AG04450 (cell line): ENCODE measurements around the gene NOXA1. TPM values are rescaled to one million over a fixed set of nuclear protein-coding genes. Genes with fewer than 3 reads are reported as not detected.

Source experiments
- CTCF ChIA-PET: fragments of 300-600, 350-600 bp; formaldehyde crosslinking; extraction: SDS; loops from one replicate; lab custom pipeline; 2022; ENCODE audit warnings: antibody characterized with exemption, inconsistent platforms; lab: Charles Lee
- POLR2A ChIA-PET: fragments of 350-600 bp; formaldehyde crosslinking; extraction: SDS; loops from one replicate; lab custom pipeline; 2021; ENCODE audit warnings: antibody characterized with exemption, inconsistent platforms; lab: Yijun Ruan, JAX
- DNase-seq: peaks from one replicate; pipeline ENCODE4 v3.0.0-alpha.2; 2011; ENCODE audit warnings: low read depth, low spot score
- H3K27ac ChIP-seq: one replicate; pipeline ENCODE4 v1.5.1; 2012; ENCODE audit warnings: low read depth, low read length, control low read depth
- H3K27me3 ChIP-seq: one replicate; pipeline ENCODE4 v1.6.0; 2012; ENCODE audit warnings: low read length; ENCODE audit not compliant: control insufficient read depth, insufficient read depth
- H3K4me3 ChIP-seq: 2 replicates; pipeline ENCODE4 v1.5.1; 2011; ENCODE audit warnings: mild to moderate bottlenecking, low read depth, low read length, control low read depth
- H3K9me3 ChIP-seq: 2 replicates; pipeline ENCODE4 v1.5.1; 2012; ENCODE audit warnings: low read length; ENCODE audit not compliant: control insufficient read depth, insufficient read depth
- CTCF ChIP-seq: IDR thresholded peaks from 2 replicates; pipeline ENCODE4 v1.5.1; 2011; ENCODE audit warnings: low read depth, low read length, control low read depth, inconsistent platforms
- polyA plus RNA-seq: library from polyadenylated mRNA; depleted of rRNA; stranded (reverse); fragments of >200 nt; gene quantifications from 2 replicates; pipeline ENCODE4 v1.2.3, GENCODE V29; 2011

The NOXA1 gene
- polyA plus RNA-seq, 1 experiment, result 0.06 TPM

DNA sequence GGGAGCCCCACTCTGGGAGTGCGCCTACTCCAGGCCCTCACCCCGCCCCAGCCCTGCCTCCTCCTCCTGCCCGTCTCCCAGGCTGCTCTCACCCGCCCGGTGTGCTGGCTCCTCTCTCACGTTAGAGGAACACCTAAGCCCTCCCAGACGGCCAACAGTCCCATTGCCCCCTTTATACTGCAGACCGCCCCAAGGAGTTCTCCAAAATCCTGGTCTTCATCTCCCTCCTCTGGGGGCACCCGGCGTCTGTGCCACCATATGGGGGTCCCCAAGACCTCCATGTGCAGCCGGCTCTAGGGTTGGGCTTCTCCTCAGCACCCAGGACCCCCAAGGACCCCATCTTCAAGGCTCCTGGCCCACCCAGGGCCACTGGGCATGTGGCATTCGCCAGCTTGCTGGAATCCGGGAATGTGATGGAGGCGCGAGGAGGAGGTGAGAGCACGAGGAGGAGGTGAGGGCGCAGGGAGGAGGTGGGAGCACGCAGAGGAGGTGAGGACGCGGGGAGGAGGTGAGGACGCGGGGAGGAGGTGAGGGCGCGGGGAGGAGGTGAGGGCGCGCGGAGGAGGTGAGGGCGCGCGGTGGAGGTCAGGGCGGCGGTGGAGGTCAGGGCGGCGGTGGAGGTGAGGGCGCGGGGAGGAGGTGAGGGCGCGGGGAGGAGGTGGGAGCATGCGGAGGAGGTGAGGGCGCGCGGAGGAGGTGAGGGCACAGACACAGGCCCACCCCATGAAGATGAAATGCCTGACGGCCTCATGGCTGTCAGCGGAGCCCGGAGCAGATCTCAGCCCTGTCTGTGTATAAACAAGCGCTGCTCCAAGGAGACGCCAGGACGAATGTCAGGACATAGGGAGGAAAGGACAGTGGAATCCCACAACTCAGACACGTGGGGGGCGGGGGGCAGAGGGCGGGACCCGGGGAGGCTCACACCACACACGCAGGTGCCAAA lies 41.4 kb upstream of the NOXA1 start:
- no peak for DNase-seq
- POLR2A ChIA-PET, result no interaction called here
- H3K27me3 ChIP-seq, result no peaks in the 10 kb centered on the region

DNA sequence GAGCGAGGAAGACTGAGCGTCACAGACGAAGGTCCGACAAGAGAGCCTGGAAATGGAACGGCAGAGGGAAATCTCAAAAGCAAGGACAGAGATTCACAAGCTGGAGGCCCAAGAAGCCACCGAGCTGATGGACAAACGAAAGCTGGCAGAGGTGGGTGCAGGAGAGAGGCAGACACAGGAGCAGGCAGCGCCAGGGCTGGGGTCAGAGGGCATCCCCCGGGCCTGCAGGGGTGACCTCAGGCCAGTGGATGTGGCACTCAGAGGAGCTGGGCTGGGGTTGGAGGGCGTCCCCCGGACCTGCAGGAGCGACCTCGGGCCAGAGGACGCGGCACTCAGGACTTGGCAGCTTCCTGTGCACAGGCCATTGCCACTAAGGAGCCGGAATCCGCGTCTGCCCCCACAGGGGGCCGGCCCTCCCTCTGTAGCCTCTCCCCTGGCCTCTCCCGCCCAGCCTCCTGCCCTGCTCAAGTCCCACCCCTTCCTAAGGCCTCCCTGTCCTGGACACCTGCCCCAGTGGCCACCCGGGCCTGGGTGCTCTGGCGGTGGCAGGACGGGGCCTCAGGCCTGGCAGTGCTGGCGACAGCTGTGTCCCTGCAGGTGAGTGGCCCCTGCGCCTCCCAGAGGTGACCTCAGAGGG lies 40.6 kb upstream of the NOXA1 start:
- CTCF ChIA-PET, result no interaction called here
- no peaks in the 10 kb centered on the region for H3K27me3 ChIP-seq
- H3K9me3 ChIP-seq, result peaks cover 16% of the 10 kb centered on the region; the same call in 1 of the 2 replicates
- no peak overlapping the region for H3K4me3 ChIP-seq
- POLR2A ChIA-PET, result no interaction called here
- no peak overlapping the region for H3K27ac ChIP-seq
- TF ChIP-seq CTCF, result no peak
- no peak for DNase-seq

More for the DNA sequence above, 41.4 kb upstream of the NOXA1 start:
- Histone ChIP-seq H3K27ac (no peak overlapping the region), H3K9me3 (peaks cover 16% of the 10 kb centered on the region; the same call in 1 of the 2 replicates), H3K4me3 (no peak overlapping the region)
- CTCF ChIA-PET, result no interaction called here
- no peak for TF ChIP-seq CTCF

DNA sequence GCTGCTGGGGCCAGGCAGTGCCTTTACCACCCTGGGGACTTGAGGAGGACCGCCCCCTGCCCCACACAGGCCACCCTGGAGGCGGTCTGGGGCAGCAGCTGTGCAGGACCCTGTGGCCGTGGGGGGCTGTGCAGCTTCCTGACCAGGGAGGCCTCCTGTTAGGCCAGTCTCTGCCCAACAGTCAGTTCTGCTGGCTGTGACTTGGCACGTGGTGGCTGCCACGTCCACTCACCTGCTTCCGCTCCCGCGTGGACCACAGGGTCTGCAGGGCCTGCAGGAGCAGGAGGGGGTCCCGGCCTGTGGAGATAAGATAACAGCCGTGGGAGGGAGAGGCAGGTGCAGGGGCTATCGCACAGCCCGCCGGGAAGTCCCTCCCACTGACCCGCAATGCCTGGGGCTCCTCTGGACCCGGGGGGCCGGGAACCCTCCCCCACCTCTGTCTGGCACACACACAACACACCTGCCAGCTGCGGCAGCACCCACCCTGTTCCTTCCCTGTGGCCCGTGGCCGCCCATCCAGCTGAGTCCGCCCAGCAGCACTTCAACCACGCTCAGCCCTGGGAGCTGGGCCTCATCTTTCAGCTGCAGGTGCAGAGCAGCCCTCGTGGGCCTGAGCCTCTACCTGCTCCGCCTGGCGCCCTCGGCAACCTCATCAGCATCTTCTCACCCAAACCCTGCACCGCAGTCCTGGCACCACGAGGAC lies 40.0 kb upstream of the NOXA1 start:
- POLR2A ChIA-PET, result no interaction called here

More for the DNA sequence above, 40.0 kb upstream of the NOXA1 start:
- CTCF ChIA-PET, result no interaction called here
- Histone ChIP-seq H3K9me3 (peaks cover 16% of the 10 kb centered on the region; the same call in 1 of the 2 replicates), H3K4me3 (no peak overlapping the region), H3K27me3 (peaks cover 2% of the 10 kb centered on the region), H3K27ac (no peak overlapping the region)
- TF ChIP-seq CTCF, result no peak
- DNase-seq, result no peak
